GM19351 (cell line): Measurements from ENCODE around the gene ZBTB4.

ENCODE experiments used
- ATAC-seq: cut with Tn5 transposase; IDR thresholded peaks from one replicate; pipeline ENCODE4 v1.9.1; 2021; ENCODE audit warnings: mild to moderate bottlenecking, moderate library complexity; ENCODE audit not compliant: unreplicated experiment

The ZBTB4 gene

GRCh38 chr17:7479213-7480088 lies at the start of gene ZBTB4:
ZBTB4 (minus strand) TSS chr17:7479631; CDS start chr17:7466801, 12,830 bp downstream.
- no peak for ATAC-seq

- no peak for ATAC-seq
Measured at GRCh38 chr17:7528842-7529241, 49.4 kb upstream of the ZBTB4 start.

- no peak for ATAC-seq
Measured at GRCh38 chr17:7523033-7523432, 43.6 kb upstream of the ZBTB4 start.

GRCh38 chr17:7515911-7516610 lies 36.6 kb upstream of the ZBTB4 start:
- no peak for ATAC-seq

GRCh38 chr17:7513850-7514419 lies 34.5 kb upstream of the ZBTB4 start:
- no peak for ATAC-seq

GRCh38 chr17:7512824-7513540 lies 33.6 kb upstream of the ZBTB4 start:
- no peak for ATAC-seq

GRCh38 chr17:7512105-7512504 lies 32.7 kb upstream of the ZBTB4 start:
- no peak for ATAC-seq

GRCh38 chr17:7511108-7511507 lies 31.7 kb upstream of the ZBTB4 start:
- ATAC-seq = no peak

GRCh38 chr17:7509937-7510336 lies 30.5 kb upstream of the ZBTB4 start:
- ATAC-seq = no peak

GRCh38 chr17:7508846-7509245 lies 29.4 kb upstream of the ZBTB4 start:
- ATAC-seq = no peak

GRCh38 chr17:7508145-7508544 lies 28.7 kb upstream of the ZBTB4 start:
- no peak for ATAC-seq

- ATAC-seq = no peak
Measured at GRCh38 chr17:7503521-7503920, 24.1 kb upstream of the ZBTB4 start.

GRCh38 chr17:7502987-7503386 lies 23.6 kb upstream of the ZBTB4 start:
- ATAC-seq = no peak

- ATAC-seq = no peak
Measured at GRCh38 chr17:7502171-7502847, 22.9 kb upstream of the ZBTB4 start.

- ATAC-seq = no peak
Measured at GRCh38 chr17:7501729-7502128, 22.3 kb upstream of the ZBTB4 start.

- no peak for ATAC-seq
Measured at GRCh38 chr17:7499161-7499560, 19.7 kb upstream of the ZBTB4 start.

GRCh38 chr17:7497636-7498035 lies 18.2 kb upstream of the ZBTB4 start:
- ATAC-seq = no peak

GRCh38 chr17:7497228-7497627 lies 17.8 kb upstream of the ZBTB4 start:
- no peak for ATAC-seq

GRCh38 chr17:7496470-7497183 lies 17.2 kb upstream of the ZBTB4 start:
- no peak for ATAC-seq

GRCh38 chr17:7495906-7496434 lies 16.5 kb upstream of the ZBTB4 start:
- no peak for ATAC-seq
